Measurements from ENCODE around the gene SRSF4.
"Not testable (repeated sequence)": the region's sequence is repeated elsewhere in the genome, so short reads cannot be mapped to it uniquely, and the experiment has no call there.

SRSF4 gene

DNA sequence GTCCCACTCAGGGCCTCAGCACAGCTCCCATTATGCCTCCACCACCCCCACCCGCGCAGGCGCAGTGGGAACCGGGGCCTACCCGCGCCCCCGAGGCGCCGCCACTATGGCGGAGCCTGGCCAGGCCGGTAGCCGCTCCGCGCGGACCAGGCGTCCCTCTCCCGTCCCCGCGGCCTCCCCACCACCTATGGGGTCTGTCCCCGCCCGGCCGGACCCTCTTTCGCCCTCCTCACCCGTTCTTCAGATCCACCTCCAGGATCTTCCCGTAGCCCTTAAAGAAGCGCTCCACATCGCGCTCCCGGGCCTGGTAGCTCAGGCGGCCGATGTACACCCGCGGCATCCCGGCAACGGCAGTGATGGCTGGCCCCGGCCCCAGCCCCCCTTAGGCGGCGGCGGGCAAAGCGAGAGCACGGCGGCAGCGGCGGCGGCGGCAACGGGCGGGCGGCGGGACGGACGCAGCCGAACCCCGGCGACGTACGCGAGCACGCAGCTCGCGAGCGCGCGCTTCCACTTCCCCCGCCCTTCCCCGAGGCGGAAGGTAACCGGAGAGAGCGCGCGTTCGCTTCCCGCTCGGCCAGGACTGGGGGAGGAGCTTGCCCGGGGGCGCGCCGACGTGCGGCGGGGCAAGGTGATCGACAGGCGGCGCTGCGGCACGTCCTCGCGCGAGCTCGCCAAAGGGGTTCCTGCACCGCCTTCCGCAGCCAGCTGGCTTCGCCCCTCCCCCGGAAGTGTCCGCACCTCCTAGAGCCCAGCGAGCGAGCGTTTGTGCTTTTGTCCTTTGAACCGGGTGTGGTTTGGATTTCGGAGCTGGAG is at the start of gene SRSF4:
Gene SRSF4 (minus strand): TSS at position 488 of the 813 bp plus-strand sequence. CDS start 148 bp downstream, at position 340.
- DNase-seq (ENCODE audit: low spot score) = peak; percentile 99

DNA sequence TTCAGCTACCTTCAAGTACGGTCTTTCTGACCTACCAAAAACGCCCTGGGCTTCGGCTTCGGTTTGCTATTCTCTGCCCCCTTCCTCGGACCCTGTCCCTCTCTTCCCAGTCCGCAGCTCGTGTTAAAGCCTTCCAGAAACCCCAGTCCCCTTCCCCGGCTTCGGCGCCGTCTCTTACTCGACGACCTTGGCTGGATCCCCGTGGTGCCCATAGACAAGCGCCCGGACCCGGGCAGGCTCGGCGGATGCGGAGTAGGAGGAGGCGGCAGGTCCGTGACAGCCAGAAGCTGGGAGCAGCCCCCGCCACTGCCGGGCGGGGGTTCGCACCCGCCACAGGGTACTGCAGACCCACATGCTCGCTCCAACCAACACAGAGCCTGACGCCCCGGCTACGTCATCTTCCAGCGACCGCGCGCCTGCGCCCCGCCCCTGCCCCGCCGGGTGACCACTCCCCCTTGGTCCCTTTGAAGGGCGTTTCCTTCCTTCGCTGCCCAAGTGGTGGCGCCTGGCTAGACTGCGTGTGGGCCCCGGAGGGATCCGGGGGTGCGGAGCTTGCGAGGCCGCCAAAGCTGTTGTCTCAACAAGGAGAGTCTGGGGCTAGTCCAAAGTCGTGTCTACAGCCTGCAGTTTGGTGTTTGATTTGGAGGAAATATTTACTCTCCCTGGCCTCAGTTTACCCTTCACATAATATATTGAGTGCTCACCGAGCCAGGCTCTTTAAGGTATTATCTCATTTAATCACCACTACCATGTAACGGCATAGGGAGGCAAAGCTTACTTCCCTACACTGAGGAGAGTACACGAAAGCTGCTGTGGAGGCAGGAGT is 49.1 kb upstream of the SRSF4 start, which contains the start of gene MECR:
Gene MECR (minus strand): TSS at position 382 of the 826 bp plus-strand sequence. CDS start 28 bp downstream, at position 354.
- peak; percentile 99 for DNase-seq (ENCODE audit: low spot score)

DNA sequence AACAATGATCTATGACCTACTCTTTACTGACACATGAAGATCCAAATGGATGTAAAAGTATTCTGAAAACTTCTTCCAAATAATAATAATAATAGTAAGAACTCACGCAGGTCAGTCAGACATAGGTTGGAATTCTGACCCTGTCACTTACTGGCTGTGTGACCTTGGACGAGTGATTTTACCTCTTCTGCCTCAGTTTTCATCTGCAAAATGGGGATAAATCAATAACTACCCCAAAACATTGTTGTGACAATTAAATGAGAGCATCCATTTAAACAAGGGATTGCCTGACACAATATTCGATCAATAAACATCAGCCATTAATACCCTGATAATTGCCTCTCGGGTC is 48.5 kb upstream of the SRSF4 start:
- no peak for DNase-seq (ENCODE audit: low spot score)

DNA sequence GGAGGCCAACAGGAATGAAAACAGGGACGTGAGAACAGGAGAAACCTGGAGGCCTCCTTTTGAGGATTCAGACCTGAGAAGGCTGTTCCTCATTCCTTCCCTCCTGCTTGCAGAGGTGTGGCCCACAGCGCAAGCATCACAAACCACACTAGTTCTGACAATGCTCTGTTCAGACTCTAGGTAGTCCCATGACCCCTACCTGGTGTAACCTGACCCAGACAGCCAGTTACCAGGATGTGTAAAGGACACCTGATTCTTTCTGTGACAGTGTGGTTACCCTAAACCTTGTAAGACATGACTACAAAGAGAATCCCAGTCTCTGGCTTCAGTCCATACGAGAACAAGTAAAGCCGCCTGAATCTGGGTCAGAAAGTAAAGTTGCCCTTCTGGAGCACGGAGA is 45.8 kb upstream of the SRSF4 start:
- DNase-seq (ENCODE audit: low spot score) = no peak

DNA sequence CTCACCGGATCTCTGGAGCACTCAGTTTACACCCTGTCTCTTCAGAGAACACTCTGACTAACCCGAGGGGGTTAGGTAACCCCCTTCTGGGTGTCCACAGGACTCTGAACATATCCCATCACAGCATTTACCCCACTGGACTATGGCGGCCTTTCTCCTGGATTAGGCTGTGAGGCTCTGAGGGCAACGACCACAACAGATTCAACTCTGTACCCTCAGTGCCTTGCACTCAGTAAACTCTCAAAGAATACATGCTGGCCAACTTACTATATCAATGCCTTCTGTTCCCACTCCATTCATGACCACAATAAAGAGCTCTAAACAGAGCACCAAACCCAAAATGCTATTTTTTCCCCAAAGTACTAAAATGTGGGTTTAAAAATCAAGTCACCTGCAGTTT is 43.7 kb upstream of the SRSF4 start:
- DNase-seq (ENCODE audit: low spot score) = no peak

DNA sequence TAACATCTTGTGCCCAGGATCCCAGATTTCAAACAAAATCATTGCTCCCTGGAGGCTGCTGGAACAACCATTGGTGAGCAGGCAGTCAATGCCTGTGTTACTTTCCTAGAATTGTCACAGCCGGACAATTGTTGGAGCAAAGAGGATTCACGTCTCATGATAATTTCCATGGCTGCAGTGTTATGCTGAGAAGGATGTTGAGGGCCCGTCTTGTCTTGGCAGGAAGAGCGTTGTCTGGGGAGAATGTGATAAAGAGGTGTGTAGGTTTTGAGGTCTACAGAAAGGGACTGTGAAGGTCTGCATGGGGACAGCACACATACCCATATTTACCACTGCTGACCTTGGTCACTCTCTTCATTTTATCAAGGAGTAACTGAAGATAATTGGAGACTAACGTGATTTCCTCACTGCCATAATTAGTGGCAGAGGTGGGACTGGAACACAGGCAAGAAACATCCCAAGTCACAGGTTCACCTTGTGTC is 42.7 kb upstream of the SRSF4 start:
- no peak for DNase-seq (ENCODE audit: low spot score)

DNA sequence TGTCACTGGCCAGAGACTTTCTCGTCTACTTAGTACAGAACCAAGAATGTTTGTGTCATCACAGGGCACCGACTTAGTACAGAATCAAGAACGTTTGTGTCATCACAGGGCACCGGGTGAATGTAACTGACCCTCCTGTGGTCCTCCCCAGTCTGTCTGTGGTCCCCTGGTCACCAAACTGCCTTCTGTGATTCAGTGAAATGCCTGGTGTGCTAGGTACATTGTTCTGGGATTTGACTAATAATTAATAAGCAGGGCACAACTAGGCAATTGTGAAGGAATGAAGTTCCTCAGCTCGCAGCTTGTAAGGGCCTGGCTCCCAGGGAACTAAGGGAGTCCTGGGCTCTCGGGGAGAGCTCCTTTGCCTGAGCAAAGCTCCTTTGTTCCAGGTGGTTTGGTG is 41.8 kb upstream of the SRSF4 start:
- DNase-seq (ENCODE audit: low spot score) = no peak

DNA sequence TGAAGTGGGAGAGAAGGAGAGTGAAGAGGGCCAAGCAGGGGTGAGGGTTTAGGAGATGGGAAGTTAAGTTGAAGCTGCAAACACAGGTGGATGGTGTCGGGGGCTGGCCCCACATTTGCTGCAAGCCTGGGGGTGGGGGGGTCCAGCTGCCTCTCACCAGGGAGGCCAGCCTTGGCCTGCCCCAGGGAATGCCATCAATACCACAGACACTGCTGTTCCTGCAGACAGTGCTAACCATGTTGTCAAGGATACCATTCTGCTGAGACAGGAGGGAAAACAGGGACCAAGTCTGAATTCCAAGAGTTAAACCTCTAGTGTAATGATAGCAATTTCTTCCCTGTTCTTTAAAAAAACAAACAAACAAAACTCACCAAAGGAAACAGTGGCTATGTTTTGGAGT is 41.0 kb upstream of the SRSF4 start:
- no peak for DNase-seq (ENCODE audit: low spot score)

DNA sequence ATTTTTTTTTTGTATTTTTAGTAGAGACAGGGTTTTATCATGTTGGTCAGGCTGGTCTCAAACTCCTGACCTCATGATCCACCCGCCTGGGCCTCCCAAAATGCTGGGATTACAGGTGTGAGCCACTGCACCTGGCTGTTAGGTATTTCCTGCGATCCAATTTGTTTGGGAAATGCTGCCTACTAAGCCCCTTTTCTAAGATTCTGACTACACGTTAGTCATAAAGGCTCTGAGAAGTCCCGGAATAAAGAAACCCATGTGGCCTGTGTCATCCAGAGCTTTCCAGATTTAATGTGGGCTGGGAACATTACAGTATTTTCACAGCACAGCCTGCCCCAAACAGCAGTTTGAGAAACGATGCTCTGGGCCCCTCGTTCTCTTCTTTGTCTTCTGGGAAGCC is 40.6 kb upstream of the SRSF4 start:
- not testable (repeated sequence) for DNase-seq (ENCODE audit: low spot score)

DNA sequence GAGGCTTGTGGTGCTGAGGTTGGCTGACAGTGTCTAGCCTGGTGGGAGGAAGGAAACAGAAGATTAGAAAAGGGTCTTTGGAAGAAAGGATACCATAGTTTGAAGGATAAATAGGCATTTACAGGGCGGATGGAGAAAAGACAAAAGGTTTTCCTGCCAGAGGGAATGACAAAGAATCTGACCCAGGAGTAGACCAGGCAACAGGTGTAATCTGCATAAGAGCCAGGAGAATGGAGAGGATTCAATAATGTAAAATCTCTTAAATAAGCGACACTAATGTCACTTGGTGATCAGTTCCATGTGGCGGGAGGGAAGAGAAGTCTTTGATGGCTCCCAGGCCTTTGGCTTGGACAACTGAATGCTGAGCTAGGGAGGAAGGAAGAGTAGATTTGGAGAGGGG is 39.6 kb upstream of the SRSF4 start:
- DNase-seq (ENCODE audit: low spot score) = no peak

DNA sequence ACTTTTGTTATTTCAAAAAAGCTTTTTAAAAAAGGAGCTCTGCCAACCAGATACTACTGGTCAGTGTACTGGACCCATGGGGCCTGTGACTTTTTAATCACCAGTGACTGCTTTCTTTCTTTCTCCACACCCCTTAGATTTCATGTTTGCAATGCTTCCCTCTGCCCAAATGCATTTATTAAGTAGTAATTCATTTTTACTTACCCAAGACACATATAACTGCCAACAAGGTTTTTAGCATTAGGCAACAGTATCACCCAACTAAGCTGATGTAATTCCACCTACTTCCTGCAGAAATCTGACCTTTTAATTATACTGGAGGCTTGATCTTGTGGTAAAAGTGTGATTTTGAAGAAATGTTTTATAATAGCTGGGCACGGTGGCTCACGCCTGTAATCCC is 36.5 kb upstream of the SRSF4 start:
- peak; percentile 54 for DNase-seq (ENCODE audit: low spot score)

DNA sequence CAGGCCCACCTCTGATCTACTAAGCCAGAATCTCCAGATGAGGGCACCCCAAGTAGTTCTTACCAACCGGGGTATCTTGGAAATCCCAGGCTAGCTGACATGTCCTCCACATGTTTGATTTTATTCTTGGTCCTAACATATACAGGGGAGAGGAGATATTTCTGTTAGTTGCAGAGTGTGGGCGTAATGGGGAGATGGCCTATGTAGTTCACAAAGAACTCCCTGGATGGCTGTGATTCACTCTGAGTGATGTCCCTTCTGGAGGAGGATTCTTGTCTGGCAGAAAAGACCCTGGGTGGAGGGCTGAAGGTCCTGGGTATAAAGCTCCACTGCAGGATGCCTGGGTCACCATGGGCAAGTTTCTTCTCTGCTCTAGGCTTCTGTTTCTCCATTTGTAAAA is 35.9 kb upstream of the SRSF4 start:
- DNase-seq (ENCODE audit: low spot score) = no peak

DNA sequence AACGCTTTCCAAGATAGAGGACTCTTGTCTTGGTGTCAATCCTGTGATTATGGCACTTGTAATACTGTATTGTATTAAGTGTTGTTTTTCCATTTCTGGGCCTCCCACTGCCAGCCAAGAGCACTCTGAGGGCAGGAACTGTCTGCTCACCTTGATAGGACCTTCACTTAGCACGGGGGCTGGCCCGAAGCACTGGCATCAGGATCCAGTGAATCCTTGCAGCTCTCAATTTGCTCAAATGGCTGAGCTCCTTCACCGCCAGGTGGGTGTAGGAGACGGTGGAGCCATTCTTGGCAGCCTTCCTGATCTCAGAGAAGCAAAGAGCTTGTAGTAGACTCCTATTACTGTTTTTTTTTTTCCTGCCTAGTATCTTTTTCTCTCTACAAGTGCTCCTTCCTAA is 31.4 kb upstream of the SRSF4 start:
- DNase-seq (ENCODE audit: low spot score) = no peak

DNA sequence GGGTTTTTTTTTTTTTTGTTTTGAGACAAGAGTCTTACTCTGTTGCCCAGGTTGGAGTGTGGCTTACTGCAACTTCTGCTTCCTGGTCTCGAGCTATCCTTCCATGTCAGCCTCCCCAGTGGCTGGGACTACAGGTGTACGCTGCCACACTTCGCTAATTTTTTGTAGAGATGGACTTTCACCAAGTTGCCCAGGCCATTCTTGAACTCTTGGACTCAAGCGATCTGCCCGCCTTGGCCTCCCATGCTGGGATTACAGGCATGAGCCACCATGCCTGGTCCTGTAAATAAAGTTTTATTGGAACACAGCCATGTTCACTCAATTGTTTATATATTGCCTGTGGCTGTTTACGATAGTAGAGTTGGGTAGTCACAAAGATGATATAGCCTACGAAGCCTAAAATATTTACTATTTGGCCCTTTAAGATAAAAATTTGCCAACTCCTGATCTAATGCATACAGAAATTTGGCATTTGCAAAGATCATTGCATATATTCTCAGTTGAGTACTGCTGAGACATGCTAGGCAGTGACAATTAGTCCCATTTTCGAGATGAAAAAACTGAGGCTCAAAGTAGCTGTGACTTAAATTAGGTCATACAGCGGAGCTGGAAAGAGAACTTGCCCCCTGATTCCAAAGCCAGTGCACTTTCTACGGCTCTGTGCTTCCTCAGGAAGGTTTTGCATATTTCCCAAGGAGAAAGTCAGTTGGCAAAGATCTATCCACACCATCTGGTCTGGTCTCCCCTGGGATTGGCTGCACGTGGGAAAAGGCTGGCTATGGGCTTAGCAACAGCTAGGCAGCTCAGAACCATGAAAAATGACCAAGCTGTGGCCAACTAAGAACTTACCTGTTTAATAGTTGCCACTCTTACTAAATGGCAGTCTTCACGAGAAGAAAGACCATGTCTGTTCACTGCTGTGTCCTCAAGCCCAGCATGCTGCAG is 29.7 kb upstream of the SRSF4 start:
- peak; percentile 60 for DNase-seq (ENCODE audit: low spot score)

DNA sequence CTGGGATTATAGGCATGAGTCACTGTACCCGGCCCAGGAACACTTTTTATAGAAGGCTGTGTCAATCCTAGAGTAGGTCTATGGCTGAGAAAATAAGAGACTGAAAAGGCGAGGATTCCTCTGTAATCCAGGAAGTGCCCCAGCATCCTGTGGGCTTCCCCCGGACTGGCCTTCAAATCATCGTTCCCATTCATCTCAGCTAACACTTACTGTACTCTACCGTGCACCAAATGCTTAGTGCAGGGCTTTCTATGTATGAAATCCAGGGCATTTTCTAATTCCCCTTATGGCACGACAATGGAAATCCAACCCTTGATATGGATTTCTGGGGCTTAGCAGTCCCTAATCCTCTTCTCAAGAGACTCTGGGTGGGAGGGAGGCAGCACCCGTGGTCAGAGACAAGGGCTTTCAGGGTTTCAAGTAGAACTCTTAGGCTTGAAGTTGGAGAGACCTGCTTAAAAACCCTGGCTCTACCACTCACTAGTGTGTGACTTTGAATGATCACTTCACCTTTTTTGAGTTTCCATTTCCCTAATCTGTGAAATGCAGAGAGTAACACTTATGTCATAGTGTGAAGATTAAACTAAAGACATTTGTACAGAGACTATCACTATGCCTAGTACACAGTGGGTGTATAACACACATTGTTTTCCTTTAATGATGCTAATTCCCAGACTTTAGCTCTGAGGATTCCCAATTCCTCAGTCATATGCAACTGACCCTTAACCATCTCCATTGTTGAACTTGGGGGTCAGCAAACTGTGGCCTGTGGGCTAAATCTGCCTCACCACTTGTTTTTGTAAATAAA is 28.8 kb upstream of the SRSF4 start:
- DNase-seq (ENCODE audit: low spot score) = no peak

DNA sequence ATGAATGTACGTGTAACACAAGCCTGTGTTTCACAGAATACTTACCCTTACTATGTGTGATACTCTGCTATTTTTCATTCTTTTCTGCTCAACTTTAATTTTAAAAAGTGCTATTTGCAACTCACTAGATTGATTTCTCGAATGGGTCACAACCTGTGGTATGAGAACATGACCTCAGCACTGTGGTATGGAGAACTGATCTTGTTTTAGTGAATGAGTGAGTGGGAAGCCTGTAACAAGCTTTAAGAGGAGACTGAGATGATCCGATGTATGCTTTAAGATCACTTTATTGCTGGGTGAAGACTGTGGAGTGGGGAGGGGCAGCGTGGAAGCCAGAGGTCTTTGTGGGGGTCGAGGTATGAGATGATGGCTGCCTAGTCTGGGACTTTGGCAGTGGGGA is 27.5 kb upstream of the SRSF4 start:
- DNase-seq (ENCODE audit: low spot score) = peak; percentile 59

DNA sequence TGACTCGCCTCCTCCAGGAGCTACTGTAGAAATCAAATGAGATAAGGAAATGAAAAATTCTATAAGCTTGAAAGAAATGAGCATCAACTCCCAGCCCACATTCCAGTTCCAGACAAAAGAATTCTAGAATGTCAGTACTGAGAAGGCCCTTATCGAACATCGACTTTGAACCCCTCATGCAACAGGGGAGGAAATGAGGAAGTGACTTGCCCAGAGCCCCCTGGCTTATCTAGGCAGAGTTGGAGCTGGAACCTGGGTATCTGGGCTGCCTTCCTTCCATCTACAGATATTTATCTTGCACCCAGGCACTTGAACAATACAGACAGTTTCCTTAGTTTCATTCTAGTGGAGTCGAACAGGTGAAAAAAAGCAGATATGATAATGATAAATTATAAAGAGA is 26.7 kb upstream of the SRSF4 start:
- no peak for DNase-seq (ENCODE audit: low spot score)

DNA sequence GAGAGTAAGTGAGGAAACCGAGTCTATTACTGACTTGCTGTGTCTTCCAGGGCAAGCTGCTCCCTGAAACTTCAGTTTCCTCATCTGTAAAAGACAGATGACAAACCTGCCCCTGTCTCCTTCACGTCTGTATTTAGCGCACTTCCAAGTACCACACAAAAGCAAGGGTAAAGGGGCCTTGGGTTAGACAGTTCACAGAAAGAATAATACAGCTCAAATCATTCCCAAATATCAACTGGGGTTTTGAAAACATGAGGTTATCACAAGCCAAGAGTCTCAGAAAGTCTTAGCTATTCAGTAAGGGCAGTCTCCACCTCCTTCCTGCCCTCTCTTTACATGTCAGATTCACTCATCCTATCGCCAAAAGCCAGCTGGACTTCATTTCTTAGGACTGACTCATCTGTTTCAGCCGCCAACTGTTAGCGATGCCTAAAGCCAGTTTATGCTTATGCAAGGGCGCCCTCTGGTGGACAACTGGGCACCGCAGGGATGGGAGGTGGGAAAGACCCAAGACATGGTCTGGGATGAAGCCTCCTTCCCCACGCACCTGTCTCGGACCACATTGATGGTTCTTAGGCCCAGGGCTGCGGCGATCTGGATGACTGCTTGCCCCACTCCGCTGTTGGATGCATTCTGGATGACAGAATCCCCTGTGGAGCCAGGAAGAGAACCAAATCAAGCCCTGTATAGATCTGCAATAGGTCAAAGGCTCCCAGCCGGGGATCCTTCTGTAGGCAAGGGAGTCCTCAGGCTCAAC is 21.1 kb upstream of the SRSF4 start:
- peak; percentile 94 for DNase-seq (ENCODE audit: low spot score)

DNA sequence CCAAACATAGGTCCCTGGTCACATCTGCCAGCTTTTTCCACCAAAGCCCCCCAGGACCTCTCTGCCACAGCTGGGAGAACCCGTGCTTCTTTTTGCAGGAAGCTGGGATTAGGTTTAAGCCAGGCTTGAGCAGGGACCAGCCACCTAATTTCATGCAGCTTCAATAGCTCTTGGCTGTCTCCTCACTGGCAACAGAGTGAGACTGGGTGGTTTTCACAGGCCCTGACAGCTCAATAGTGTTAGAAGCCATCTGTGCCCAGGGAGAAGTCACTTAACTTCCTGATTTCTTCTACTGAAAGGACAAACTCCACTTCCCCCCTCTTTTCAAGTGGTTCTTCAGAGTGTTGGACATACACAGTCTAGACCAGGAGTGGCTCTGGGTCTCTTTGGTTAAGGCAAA is 20.4 kb upstream of the SRSF4 start:
- no peak for DNase-seq (ENCODE audit: low spot score)

DNA sequence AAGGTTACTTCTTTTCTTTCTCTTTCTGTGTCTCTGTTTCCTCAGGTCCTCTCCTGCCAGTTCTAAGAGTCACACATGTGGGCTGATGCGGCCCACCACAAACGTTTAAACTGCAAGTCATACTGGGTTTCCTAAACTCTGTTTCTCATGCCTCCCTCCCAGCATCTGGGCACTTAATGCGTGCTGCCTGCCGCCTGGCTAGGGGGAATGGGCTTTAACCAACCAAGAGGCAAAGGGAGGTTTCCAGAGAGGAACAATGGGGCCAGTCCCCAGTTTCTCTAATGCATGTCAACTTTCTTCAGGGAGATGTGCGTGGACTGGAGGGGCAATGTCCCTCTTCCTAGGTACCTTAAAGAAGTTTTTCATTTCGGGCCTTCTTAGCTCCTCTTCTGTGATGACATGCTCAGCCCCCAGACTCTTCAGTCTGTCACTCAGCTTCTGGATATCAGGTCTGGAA is 19.9 kb upstream of the SRSF4 start:
- no peak for DNase-seq (ENCODE audit: low spot score)
